Bronchial epithelial cell (primary cell): ENCODE data around the gene PRR11. TPM values are rescaled to one million over a fixed set of nuclear protein-coding genes. Genes with fewer than 3 reads are reported as not detected.
"Not testable (repeated sequence)": the region's sequence is repeated elsewhere in the genome, so short reads cannot be mapped to it uniquely, and the experiment has no call there.

Experiments used
- DNase-seq: peaks from one replicate; pipeline ENCODE4 v3.0.0-alpha.2; 2010; ENCODE audit warnings: low read depth
- FAIRE-seq: peaks from 2 replicates; lab custom pipeline; 2011; peaks lifted over from hg19 to GRCh38; lab: Jason Lieb, UNC
- H3K27me3 ChIP-seq: 2 replicates; pipeline ENCODE4 v1.5.1; 2011; ENCODE audit warnings: low read length; ENCODE audit not compliant: control insufficient read depth, insufficient read depth
- H3K36me3 ChIP-seq: 2 replicates; pipeline ENCODE4 v1.5.1; 2011; ENCODE audit warnings: low read length; ENCODE audit not compliant: control insufficient read depth, insufficient read depth
- H3K4me3 ChIP-seq: 2 replicates; pipeline ENCODE4 v1.5.1; 2011; ENCODE audit warnings: mild to moderate bottlenecking, low read depth, low read length, control low read depth
- CTCF ChIP-seq: IDR thresholded peaks from 2 replicates; pipeline ENCODE4 v1.5.1; 2011; ENCODE audit warnings: mild to moderate bottlenecking, moderate library complexity, low read length, control low read depth, inconsistent platforms; ENCODE audit not compliant: insufficient read depth, severe bottlenecking
- total RNA-seq: library from RNA; depleted of rRNA; stranded (reverse); fragments of >200 nt; gene quantifications from 2 replicates; pipeline ENCODE4 v1.2.1, GENCODE V29; 2014

Gene PRR11
- total RNA-seq, 1 donor from 2014 or later, result 3.4 TPM

- FAIRE-seq (no peak), DNase-seq (no peak)
- Histone ChIP-seq H3K36me3 (no peaks in the 10 kb centered on the region), H3K4me3 (no peak overlapping the region), H3K27me3 (no peaks in the 10 kb centered on the region)
- no peak for TF ChIP-seq CTCF
Observed at GRCh38 chr17:59126809-59127417, 28.6 kb upstream of the PRR11 start.

GRCh38 chr17:59129814-59130213 lies 25.7 kb upstream of the PRR11 start:
- no peak overlapping the region for H3K4me3 ChIP-seq
- no peak for TF ChIP-seq CTCF
- no peak for DNase-seq
- no peaks in the 10 kb centered on the region for H3K36me3 ChIP-seq
- H3K27me3 ChIP-seq, result no peaks in the 10 kb centered on the region
- FAIRE-seq, result no peak

GRCh38 chr17:59131131-59131530 lies 24.4 kb upstream of the PRR11 start:
- DNase-seq (no peak), FAIRE-seq (no peak)
- TF ChIP-seq CTCF, result no peak
- Histone ChIP-seq H3K4me3 (no peak overlapping the region), H3K27me3 (no peaks in the 10 kb centered on the region), H3K36me3 (no peaks in the 10 kb centered on the region)

- not testable (repeated sequence) for H3K36me3 ChIP-seq, DNase-seq, H3K27me3 ChIP-seq, FAIRE-seq, H3K4me3 ChIP-seq
Observed at GRCh38 chr17:59138339-59138738, 17.2 kb upstream of the PRR11 start.

- Histone ChIP-seq H3K36me3 (no peaks in the 10 kb centered on the region), H3K27me3 (no peaks in the 10 kb centered on the region), H3K4me3 (no peak overlapping the region)
- no peak for TF ChIP-seq CTCF
- DNase-seq (peak; percentile 85), FAIRE-seq (no peak)
Observed at GRCh38 chr17:59139939-59140338, 15.6 kb upstream of the PRR11 start.

- no peak for FAIRE-seq
- no peak for TF ChIP-seq CTCF
Observed at GRCh38 chr17:59141860-59142259, 13.7 kb upstream of the PRR11 start.

More at GRCh38 chr17:59141860-59142259, 13.7 kb upstream of the PRR11 start:
- H3K27me3 ChIP-seq, result no peaks in the 10 kb centered on the region
- peak; percentile 82 for DNase-seq
- H3K4me3 ChIP-seq, result no peak overlapping the region
- no peaks in the 10 kb centered on the region for H3K36me3 ChIP-seq
